Neural progenitor cell (in vitro differentiated cells): ENCODE measurements around the gene ANKRD13D. TPM values are rescaled to one million over a fixed set of nuclear protein-coding genes. Genes with fewer than 3 reads are reported as not detected.
A peak's percentile ranks its signal among the peaks of the same experiment; 100 is the strongest.

ENCODE experiments used
- DNase-seq: peaks from one replicate; pipeline ENCODE4 v3.0.0-alpha.2; 2016; ENCODE audit warnings: low spot score
- H2AFZ ChIP-seq: fragments of 200-600 bp; sonication (generic); replicated peaks from 2 replicates; pipeline ENCODE4 v1.6.1; 2016; ENCODE audit warnings: antibody characterized with exemption
- H3F3A ChIP-seq: fragments of 200-600 bp; sonication (generic); 2 replicates; pipeline ENCODE4 v1.6.1; 2016; ENCODE audit warnings: antibody characterized with exemption, low read depth
- H3K27ac ChIP-seq: fragments of 200-600 bp; sonication (generic); 2 replicates; pipeline ENCODE4 v1.5.1; 2016; ENCODE audit warnings: mild to moderate bottlenecking
- H3K27me3 ChIP-seq: fragments of 200-600 bp; sonication (generic); 2 replicates; pipeline ENCODE4 v1.6.1; 2016; ENCODE audit warnings: mild to moderate bottlenecking, moderate library complexity
- H3K36me3 ChIP-seq: fragments of 200-600 bp; sonication (generic); 2 replicates; pipeline ENCODE4 v1.5.1; 2016
- H3K4me1 ChIP-seq: fragments of 200-600 bp; sonication (generic); 2 replicates; pipeline ENCODE4 v1.6.1; 2016; ENCODE audit warnings: mixed run types
- H3K4me2 ChIP-seq: fragments of 200-600 bp; sonication (generic); 2 replicates; pipeline ENCODE4 v1.6.1; 2016
- H3K4me3 ChIP-seq: fragments of 200-600 bp; sonication (generic); 2 replicates; pipeline ENCODE4 v1.5.1; 2016
- H3K79me2 ChIP-seq: fragments of 200-600 bp; sonication (generic); 2 replicates; pipeline ENCODE4 v1.6.1; 2016; ENCODE audit warnings: low read depth
- H3K9ac ChIP-seq: fragments of 200-600 bp; sonication (generic); 2 replicates; pipeline ENCODE4 v1.6.1; 2016
- H3K9me3 ChIP-seq: fragments of 200-600 bp; sonication (generic); 2 replicates; pipeline ENCODE4 v1.5.1; 2016; ENCODE audit warnings: low read depth
- H4K20me1 ChIP-seq: fragments of 200-600 bp; sonication (generic); 2 replicates; pipeline ENCODE4 v1.6.1; 2016; ENCODE audit warnings: low read depth
- H3K27ac Mint-ChIP-seq: 3 replicates; pipeline ENCODE4 v1.8.0; 2021; ENCODE audit warnings: mixed read lengths
- H3K27me3 Mint-ChIP-seq: 2 replicates; pipeline ENCODE4 v1.8.0; 2022; ENCODE audit warnings: low read depth, mild to moderate bottlenecking, inconsistent platforms, moderate library complexity, mixed read lengths; ENCODE audit not compliant: insufficient read depth
- H3K36me3 Mint-ChIP-seq: 3 replicates; pipeline ENCODE4 v1.8.0; 2021; ENCODE audit warnings: mixed read lengths
- H3K4me1 Mint-ChIP-seq: 3 replicates; pipeline ENCODE4 v1.8.0; 2021; ENCODE audit warnings: mixed read lengths
- H3K4me3 Mint-ChIP-seq: 3 replicates; pipeline ENCODE4 v1.8.0; 2021; ENCODE audit warnings: mild to moderate bottlenecking, moderate library complexity, mixed read lengths
- H3K9me3 Mint-ChIP-seq: 3 replicates; pipeline ENCODE4 v1.8.0; 2020; ENCODE audit warnings: mixed read lengths
- CTCF ChIP-seq: fragments of 200-600 bp; sonication (generic); IDR thresholded peaks from 2 replicates; pipeline ENCODE4 v1.5.1; 2017; ENCODE audit warnings: antibody characterized with exemption, mild to moderate bottlenecking
- EZH2 ChIP-seq: fragments of 200-600 bp; sonication (generic); IDR thresholded peaks from 2 replicates; pipeline ENCODE4 v1.6.1; 2017; ENCODE audit warnings: antibody characterized with exemption, mild to moderate bottlenecking, moderate library complexity
- EZH2phosphoT487 ChIP-seq: fragments of 200-600 bp; sonication (generic); IDR thresholded peaks from 2 replicates; pipeline ENCODE4 v1.6.1; 2017; ENCODE audit warnings: antibody characterized with exemption
- total RNA-seq: library from RNA; depleted of rRNA; stranded (reverse); fragments of >200 nt; gene quantifications from 2 replicates; pipeline ENCODE4 v1.2.3, GENCODE V29; 2015; ENCODE audit warnings: low replicate concordance

The ANKRD13D gene
- total RNA-seq, 1 donor from 2014 or later: 21.0 TPM

- no peaks in the 10 kb centered on the region for H3K9me3 Mint-ChIP-seq
- no peaks in the 10 kb centered on the region for H3K4me1 Mint-ChIP-seq
- no peak overlapping the region for H3K27ac ChIP-seq
These were observed 37.3 kb upstream of the ANKRD13D start for GRCh38 chr11:67251841-67252240.

GRCh38 chr11:67252831-67253239 is 36.3 kb upstream of the ANKRD13D start:
- Mint-ChIP-seq H3K9me3 (no peaks in the 10 kb centered on the region), H3K27ac (no peak overlapping the region), H3K27me3 (peaks cover 2% of the 10 kb centered on the region), H3K36me3 (peaks cover 42% of the 10 kb centered on the region), H3K4me3 (no peak overlapping the region), H3K4me1 (no peaks in the 10 kb centered on the region)
- Histone ChIP-seq H3K27ac (no peak overlapping the region), H3K4me1 (no peaks in the 10 kb centered on the region), H3K9me3 (no peaks in the 10 kb centered on the region), H3K4me3 (no peak overlapping the region), H3K27me3 (no peaks in the 10 kb centered on the region), H4K20me1 (peaks cover 27% of the 10 kb centered on the region), H3K9ac (no peak overlapping the region), H3K36me3 (peaks cover 10% of the 10 kb centered on the region), H3K79me2 (peaks cover 2% of the 10 kb centered on the region), H2AFZ (no peak overlapping the region), H3K4me2 (no peak overlapping the region), H3F3A (peaks cover 40% of the 10 kb centered on the region)
- DNase-seq: peak; percentile 63
- TF ChIP-seq EZH2phosphoT487 (no peak), EZH2 (no peak), CTCF (peak; percentile 43)

More at GRCh38 chr11:67251841-67252240, 37.3 kb upstream of the ANKRD13D start:
- peaks cover 33% of the 10 kb centered on the region for H3F3A ChIP-seq
- no peak for DNase-seq
- H3K79me2 ChIP-seq: peaks cover 7% of the 10 kb centered on the region
- no peak overlapping the region for H3K4me3 Mint-ChIP-seq
- H3K9me3 ChIP-seq: no peaks in the 10 kb centered on the region
- no peak overlapping the region for H3K9ac ChIP-seq
- peaks cover 27% of the 10 kb centered on the region for H4K20me1 ChIP-seq
- H3K27me3 ChIP-seq: no peaks in the 10 kb centered on the region
- no peaks in the 10 kb centered on the region for H3K4me1 ChIP-seq
- no peak overlapping the region for H2AFZ ChIP-seq
- H3K27ac Mint-ChIP-seq: no peak overlapping the region
- H3K36me3 ChIP-seq: peaks cover 11% of the 10 kb centered on the region
- H3K4me3 ChIP-seq: no peak overlapping the region
- H3K4me2 ChIP-seq: no peak overlapping the region
- TF ChIP-seq EZH2phosphoT487 (no peak), EZH2 (no peak), CTCF (no peak)
- peaks cover 38% of the 10 kb centered on the region for H3K36me3 Mint-ChIP-seq
- peaks cover 2% of the 10 kb centered on the region for H3K27me3 Mint-ChIP-seq

GRCh38 chr11:67253872-67254624 is 35.1 kb upstream of the ANKRD13D start:
- peaks cover 10% of the 10 kb centered on the region for H3K36me3 ChIP-seq
- H3K79me2 ChIP-seq: no peaks in the 10 kb centered on the region
- no peak overlapping the region for H3K4me3 ChIP-seq
- Mint-ChIP-seq H3K4me3 (no peak overlapping the region), H3K27ac (peak overlapping the region; percentile 7), H3K9me3 (no peaks in the 10 kb centered on the region), H3K36me3 (peaks cover 35% of the 10 kb centered on the region), H3K27me3 (peaks cover 2% of the 10 kb centered on the region), H3K4me1 (no peaks in the 10 kb centered on the region)
- no peaks in the 10 kb centered on the region for H3K4me1 ChIP-seq
- no peaks in the 10 kb centered on the region for H3K27me3 ChIP-seq
- no peaks in the 10 kb centered on the region for H3K9me3 ChIP-seq
- peaks cover 27% of the 10 kb centered on the region for H4K20me1 ChIP-seq
- no peak overlapping the region for H3K9ac ChIP-seq
- H2AFZ ChIP-seq: no peak overlapping the region
- peaks cover 49% of the 10 kb centered on the region for H3F3A ChIP-seq
- TF ChIP-seq EZH2 (no peak), EZH2phosphoT487 (no peak), CTCF (no peak)
- no peak overlapping the region for H3K27ac ChIP-seq
- no peak for DNase-seq
- H3K4me2 ChIP-seq: no peak overlapping the region
